Measurements from ENCODE around the gene MAEA. TPM values are rescaled to one million over a fixed set of nuclear protein-coding genes. Genes with fewer than 3 reads are reported as not detected.

MAEA gene
- total and polyA plus RNA-seq, 2 of the 8 experiments (the other 6 are each of a cell fraction or from before 2014, with no cell fraction given) = 75.8 to 133 TPM

DNA sequence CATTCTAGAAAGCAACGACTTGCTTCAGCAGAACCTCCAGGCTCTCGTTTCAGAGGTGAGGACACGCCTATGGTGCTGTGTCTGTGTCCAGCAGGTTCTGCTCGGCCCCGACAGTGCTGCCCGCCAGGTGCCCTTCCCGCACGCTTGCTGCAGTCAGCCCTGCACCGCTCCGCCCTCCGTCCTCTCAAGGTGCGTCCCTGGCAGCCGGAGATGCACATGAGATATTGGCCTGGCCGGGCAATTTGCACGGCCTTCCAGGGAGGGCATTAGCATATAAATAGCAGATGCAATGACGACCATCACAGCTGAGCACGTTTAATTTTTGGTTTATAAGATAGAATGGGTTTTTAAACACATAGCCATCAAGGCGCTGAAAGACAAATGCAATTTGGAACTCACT, 71.7 kb downstream of the MAEA start:
- POLR2A ChIA-PET (ENCODE audit: partially characterized antibody) = no interaction called here
- peaks cover 3 to 13% of the 10 kb centered on the region in 2 experiments for H4K20me1 ChIP-seq (replicated peaks in 1 of 2; ENCODE audit: control insufficient read depth in 1 of 2, insufficient read depth in 2 of 2, low read length in 2 of 2)
- no peak overlapping the region for H2BK15ac ChIP-seq (ENCODE audit: low read length)
- no peaks in the 10 kb centered on the region; the same call in 1 of the 2 replicates for H3K79me1 ChIP-seq (ENCODE audit: low read depth, low read length)
- no peak overlapping the region for H2AK5ac ChIP-seq (ENCODE audit: low read depth, low read length)
- no peaks in the 10 kb centered on the region for H3K23me2 ChIP-seq (ENCODE audit: low read depth, low read length)
- H4K5ac ChIP-seq (ENCODE audit: insufficient read length, low read depth, low read length) = no peak overlapping the region
- no peaks in the 10 kb centered on the region for H3K9me3 ChIP-seq (ENCODE audit: insufficient read depth in 2 of 2, low read depth in 1 of 2, low read length in 1 of 2)
- H2BK120ac ChIP-seq (replicated peaks; ENCODE audit: low read depth, low read length) = no peak overlapping the region
- H3K18ac ChIP-seq (ENCODE audit: extremely low read depth, low read length) = no peak overlapping the region
- no peak overlapping the region for H3K14ac ChIP-seq (ENCODE audit: insufficient read length)
- H2BK12ac ChIP-seq (ENCODE audit: low read depth, low read length) = no peak overlapping the region
- H2AFZ ChIP-seq (ENCODE audit: low read length) = no peak overlapping the region
- H3K23ac ChIP-seq (ENCODE audit: insufficient read length) = no peak overlapping the region
- no peak overlapping the region for H4K91ac ChIP-seq (replicated peaks; ENCODE audit: insufficient read length, low read length)
- no peaks in the 10 kb centered on the region for H3K79me2 ChIP-seq (ENCODE audit: control insufficient read depth in 1 of 2, insufficient read depth in 2 of 2, low read length in 2 of 2)
- H3K4me3 ChIP-seq (ENCODE audit: extremely low read depth in 1 of 4, insufficient read depth in 2 of 4, low read depth in 3 of 4, low read length in 4 of 4) = no peak overlapping the region
- no peak overlapping the region for H3K4ac ChIP-seq (replicated peaks; ENCODE audit: insufficient read length, low read depth, low read length)
- H2BK20ac ChIP-seq (ENCODE audit: low read length) = no peak overlapping the region
- H3K36me3 ChIP-seq (ENCODE audit: control insufficient read depth in 2 of 4, insufficient read depth in 4 of 4, low read length in 3 of 4) = peaks cover 0 to 13% (median 0%) of the 10 kb centered on the region in 4 experiments; a peak in 1 of 8 replicates
- no peak overlapping the region for H4K8ac ChIP-seq (ENCODE audit: extremely low read depth, insufficient read depth, low read length)
- no peak for DNase-seq (ENCODE audit: low read depth in 1 of 2, low spot score in 2 of 2)
- no peak overlapping the region for H3K56ac ChIP-seq (replicated peaks; ENCODE audit: insufficient read length, low read depth, low read length)
- H3K4me2 ChIP-seq (ENCODE audit: insufficient read depth in 1 of 2, low read depth in 2 of 2, low read length in 2 of 2) = no peak overlapping the region
- H3K9ac ChIP-seq (replicated peaks in 1 of 4; ENCODE audit: extremely low read depth in 1 of 4, low read depth in 3 of 4, low read length in 3 of 4) = no peak overlapping the region
- H3K27ac ChIP-seq (ENCODE audit: low read depth, low read length) = no peak overlapping the region
- FAIRE-seq = no peak
- H3K27me3 ChIP-seq (replicated peaks in 1 of 4; ENCODE audit: control insufficient read depth in 3 of 4, extremely low read depth in 1 of 4, insufficient read depth in 3 of 4, low read length in 3 of 4) = no peaks in the 10 kb centered on the region
- no peak overlapping the region for H2BK5ac ChIP-seq (ENCODE audit: low read depth, low read length)
- WGBS, 2 experiments (ENCODE audit: extremely low coverage in 1 of 2, insufficient coverage in 1 of 2, insufficient read length in 1 of 2, insufficient replicate concordance in 2 of 2, low coverage in 1 of 2, low lambda C conversion rate in 2 of 2, missing lambda C conversion rate in 1 of 2) = 90% methylated on average over 18 of the region's 18 CpGs; no CpG with 5 or more reads in 1 of the 2 experiments
- H3K4me1 ChIP-seq (replicated peaks in 1 of 4; ENCODE audit: control insufficient read depth in 3 of 4, insufficient read depth in 4 of 4, low read length in 3 of 4) = no peaks in the 10 kb centered on the region; a peak in 1 of 7 replicates
- CTCF ChIA-PET (ENCODE audit: partially characterized antibody) = interaction anchor here (0.9 to 1.3 kb wide), 4 partner anchors 9 to 195 kb away, joined by 3 read pairs; no protein-coding TSS in a partner anchor
- TF ChIP-seq CBX8 (IDR thresholded peaks at IDR 0.05; ENCODE audit: borderline replicate concordance, low read depth, low read length) (no peak), MAFK (IDR thresholded peaks at IDR 0.05; ENCODE audit: low read depth, low read length) (no peak), BCL11A (IDR thresholded peaks at IDR 0.05; ENCODE audit: low read depth in 2 of 2, low read length in 2 of 2) (no peak), CHD1 (IDR thresholded peaks at IDR 0.05; ENCODE audit: low read depth, low read length) (no peak), TCF12 (IDR thresholded peaks at IDR 0.05; ENCODE audit: low read depth, low read length) (no peak), BACH1 (IDR thresholded peaks at IDR 0.05; ENCODE audit: low read length) (no peak), POU5F1 (IDR thresholded peaks at IDR 0.05; ENCODE audit: low read depth, low read length) (no peak), NANOG (IDR thresholded peaks at IDR 0.05; ENCODE audit: insufficient read depth, low read depth, low read length, poor library complexity, severe bottlenecking) (no peak), BRCA1 (IDR thresholded peaks at IDR 0.05; ENCODE audit: low read depth, low read length) (no peak), PHF8 (conservative IDR thresholded peaks at IDR 0.05; ENCODE audit: low read depth, low read length) (no peak), TAF7 (optimal IDR thresholded peaks at IDR 0.05; ENCODE audit: borderline replicate concordance, low read depth, low read length) (no peak), SIX5 (IDR thresholded peaks at IDR 0.05; ENCODE audit: low read depth, low read length) (no peak), E2F6 (IDR thresholded peaks at IDR 0.05) (no peak)
- TF ChIP-seq, protein P1, sequence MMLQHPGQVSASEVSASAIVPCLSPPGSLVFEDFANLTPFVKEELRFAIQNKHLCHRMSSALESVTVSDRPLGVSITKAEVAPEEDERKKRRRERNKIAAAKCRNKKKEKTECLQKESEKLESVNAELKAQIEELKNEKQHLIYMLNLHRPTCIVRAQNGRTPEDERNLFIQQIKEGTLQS (IDR thresholded peaks at IDR 0.05; ENCODE audit: insufficient read depth, low read depth, low read length) = no peak

Measured in H1 (cell line).